ENCODE data around the gene ANXA2.

ANXA2 gene

GRCh38 chr15:60318216-60318867, 79.4 kb downstream of the ANXA2 start:
- DNase-seq (ENCODE audit: low read depth) = no peak
- TF ChIP-seq, protein P1, sequence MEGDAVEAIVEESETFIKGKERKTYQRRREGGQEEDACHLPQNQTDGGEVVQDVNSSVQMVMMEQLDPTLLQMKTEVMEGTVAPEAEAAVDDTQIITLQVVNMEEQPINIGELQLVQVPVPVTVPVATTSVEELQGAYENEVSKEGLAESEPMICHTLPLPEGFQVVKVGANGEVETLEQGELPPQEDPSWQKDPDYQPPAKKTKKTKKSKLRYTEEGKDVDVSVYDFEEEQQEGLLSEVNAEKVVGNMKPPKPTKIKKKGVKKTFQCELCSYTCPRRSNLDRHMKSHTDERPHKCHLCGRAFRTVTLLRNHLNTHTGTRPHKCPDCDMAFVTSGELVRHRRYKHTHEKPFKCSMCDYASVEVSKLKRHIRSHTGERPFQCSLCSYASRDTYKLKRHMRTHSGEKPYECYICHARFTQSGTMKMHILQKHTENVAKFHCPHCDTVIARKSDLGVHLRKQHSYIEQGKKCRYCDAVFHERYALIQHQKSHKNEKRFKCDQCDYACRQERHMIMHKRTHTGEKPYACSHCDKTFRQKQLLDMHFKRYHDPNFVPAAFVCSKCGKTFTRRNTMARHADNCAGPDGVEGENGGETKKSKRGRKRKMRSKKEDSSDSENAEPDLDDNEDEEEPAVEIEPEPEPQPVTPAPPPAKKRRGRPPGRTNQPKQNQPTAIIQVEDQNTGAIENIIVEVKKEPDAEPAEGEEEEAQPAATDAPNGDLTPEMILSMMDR (conservative IDR thresholded peaks at IDR 0.05; ENCODE audit: control insufficient read depth, insufficient read depth, low read depth, low read length) = no peak
- H3K4me3 ChIP-seq (ENCODE audit: control insufficient read depth, low read depth, low read length) = no peak overlapping the region

GRCh38 chr15:60316961-60317360, 80.8 kb downstream of the ANXA2 start:
- H3K4me3 ChIP-seq (ENCODE audit: control insufficient read depth, low read depth, low read length) = no peak overlapping the region
- DNase-seq (ENCODE audit: low read depth) = no peak

DNA sequence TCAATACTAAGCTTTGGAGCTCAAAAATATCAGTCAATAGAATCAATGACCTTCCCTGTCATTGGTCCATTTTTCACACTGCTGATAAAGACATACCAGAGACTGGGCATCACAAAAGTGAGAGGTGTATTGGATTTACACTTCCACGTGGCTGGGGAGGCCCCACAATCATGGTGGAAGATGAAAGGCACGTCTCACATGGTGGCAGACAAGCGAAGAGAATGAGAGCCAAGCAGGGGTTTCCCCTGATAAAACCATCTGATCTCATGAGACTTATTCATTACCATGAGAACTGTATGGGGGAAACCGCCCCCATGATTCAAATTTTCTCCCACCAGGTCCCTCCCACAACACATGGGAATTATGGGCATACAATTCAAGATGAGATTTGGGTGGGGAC, 81.9 kb downstream of the ANXA2 start:
- TF ChIP-seq, protein P1 (conservative IDR thresholded peaks at IDR 0.05; ENCODE audit: control insufficient read depth, insufficient read depth, low read depth, low read length) = no peak
- no peak overlapping the region for H3K4me3 ChIP-seq (ENCODE audit: control insufficient read depth, low read depth, low read length)
- DNase-seq (ENCODE audit: low read depth) = no peak

More at GRCh38 chr15:60316961-60317360, 80.8 kb downstream of the ANXA2 start:
- TF ChIP-seq, protein P1 (conservative IDR thresholded peaks at IDR 0.05; ENCODE audit: control insufficient read depth, insufficient read depth, low read depth, low read length) = no peak

DNA sequence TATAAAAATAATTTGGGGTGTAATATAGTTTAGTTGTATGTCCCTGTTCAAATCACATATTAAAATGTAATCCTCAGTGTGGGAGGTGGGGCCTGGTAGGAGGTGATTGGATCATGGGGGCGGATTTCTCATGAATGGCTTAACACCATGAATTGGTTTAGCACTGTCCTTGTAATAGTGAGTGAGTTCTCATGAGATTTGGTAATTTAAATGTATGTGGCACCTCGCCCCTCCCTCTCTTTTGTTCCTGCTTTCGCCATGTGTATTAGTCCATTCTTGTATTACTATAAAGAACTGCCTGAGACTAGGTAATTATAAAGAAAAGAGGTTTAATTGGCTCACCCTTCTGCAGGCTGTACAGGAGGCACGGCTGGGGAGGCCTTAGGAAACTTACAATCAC, 83.9 kb downstream of the ANXA2 start:
- TF ChIP-seq, protein P1 (conservative IDR thresholded peaks at IDR 0.05; ENCODE audit: control insufficient read depth, insufficient read depth, low read depth, low read length) = no peak
- no peak overlapping the region for H3K4me3 ChIP-seq (ENCODE audit: control insufficient read depth, low read depth, low read length)
- no peak for DNase-seq (ENCODE audit: low read depth)

DNA sequence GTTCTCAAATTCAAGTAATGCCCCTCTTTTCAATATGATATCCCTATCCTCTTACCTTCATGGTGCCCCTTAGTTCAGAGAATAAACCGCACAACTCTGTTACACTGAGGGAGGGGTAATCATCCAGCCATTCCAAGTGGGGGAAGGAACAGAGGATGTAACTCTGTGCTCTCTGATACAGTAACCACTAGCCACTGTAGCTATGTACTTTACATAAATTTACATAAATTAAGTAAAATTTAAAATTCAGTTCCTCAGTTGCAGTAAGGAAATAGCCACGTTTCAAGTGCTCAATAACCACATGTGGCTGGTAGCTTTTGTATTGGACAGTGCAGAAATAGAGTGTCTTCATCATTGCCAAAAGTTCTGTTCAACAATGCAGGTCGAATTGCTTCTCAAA, 90.8 kb downstream of the ANXA2 start:
- no peak overlapping the region for H3K4me3 ChIP-seq (ENCODE audit: control insufficient read depth, low read depth, low read length)
- TF ChIP-seq, protein P1 (conservative IDR thresholded peaks at IDR 0.05; ENCODE audit: control insufficient read depth, insufficient read depth, low read depth, low read length) = no peak
- DNase-seq (ENCODE audit: low read depth) = no peak

DNA sequence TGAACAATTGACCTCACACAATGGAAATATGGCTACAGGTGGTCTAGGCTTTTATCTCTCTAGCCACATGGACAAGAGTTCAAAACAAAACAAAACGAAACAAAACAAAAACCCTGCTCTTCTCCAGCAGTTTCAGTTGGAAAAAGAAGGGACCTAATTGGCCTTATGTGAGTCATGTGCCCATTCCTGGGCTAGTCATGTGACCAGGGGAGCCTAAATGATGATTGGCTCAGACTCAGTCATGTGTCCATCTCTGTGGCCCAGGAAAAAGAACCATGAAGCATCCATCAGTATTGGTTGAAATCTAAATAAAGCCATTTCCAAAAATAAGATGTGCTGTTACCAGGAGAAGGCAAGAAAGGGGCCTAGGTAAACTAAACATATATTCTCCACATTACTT, 96.8 kb downstream of the ANXA2 start:
- TF ChIP-seq, protein P1 (conservative IDR thresholded peaks at IDR 0.05; ENCODE audit: control insufficient read depth, insufficient read depth, low read depth, low read length) = no peak
- no peak overlapping the region for H3K4me3 ChIP-seq (ENCODE audit: control insufficient read depth, low read depth, low read length)
- DNase-seq (ENCODE audit: low read depth) = peak; percentile 12

Measured in fibroblast of mammary gland (primary cell).